ENCODE measurements around the gene RELL2. TPM values are rescaled to one million over a fixed set of nuclear protein-coding genes. Genes with fewer than 3 reads are reported as not detected.

RELL2 gene
- total RNA-seq, 1 experiment from 2014 or later = 3.3 TPM

- no peak for DNase-seq
- Histone ChIP-seq H3K36me3 (ENCODE audit: low read depth) (no peaks in the 10 kb centered on the region; the same call in 1 of the 2 replicates), H3K4me1 (replicated peaks; ENCODE audit: insufficient read depth) (peaks cover 6% of the 10 kb centered on the region), H3K27ac (no peak overlapping the region), H3K9me3 (ENCODE audit: insufficient read depth, low read depth) (no peaks in the 10 kb centered on the region), H4K20me1 (ENCODE audit: insufficient read depth) (no peaks in the 10 kb centered on the region), H3K79me2 (ENCODE audit: low read depth) (peaks cover 19% of the 10 kb centered on the region), H3K4me3 (no peak overlapping the region), H3F3A (ENCODE audit: insufficient read depth, low read depth) (peaks cover 9% of the 10 kb centered on the region), H2AFZ (no peak overlapping the region), H3K27me3 (ENCODE audit: insufficient read depth, low read depth) (no peaks in the 10 kb centered on the region), H3K9me2 (ENCODE audit: insufficient read depth) (no peaks in the 10 kb centered on the region), H3K4me2 (no peak overlapping the region)
- BruUV-seq (replicated peaks) = no TSS peak
- ChIA-PET POLR2A (ENCODE audit: unreplicated experiment) (no interaction called here), CTCF (no interaction called here)
- no peak for TF ChIP-seq EZH2 (IDR thresholded peaks at IDR 0.05; ENCODE audit: low read depth)
- TF ChIP-seq CTCF (conservative IDR thresholded peaks at IDR 0.05) = no peak
- intact Hi-C loops (cut with micrococcal nuclease; ENCODE audit: unreplicated experiment) = no loop called here
Measured at GRCh38 chr5:141675672-141676071, 38.9 kb downstream of the RELL2 start.

GRCh38 chr5:141677415-141677814 lies 40.6 kb downstream of the RELL2 start:
- Histone ChIP-seq H3K4me3 (no peak overlapping the region), H3K9me2 (ENCODE audit: insufficient read depth) (no peaks in the 10 kb centered on the region), H3K27ac (no peak overlapping the region), H2AFZ (no peak overlapping the region), H3K4me1 (replicated peaks; ENCODE audit: insufficient read depth) (peaks cover 18% of the 10 kb centered on the region), H3K27me3 (ENCODE audit: insufficient read depth, low read depth) (no peaks in the 10 kb centered on the region), H3K36me3 (ENCODE audit: low read depth) (no peaks in the 10 kb centered on the region; the same call in 1 of the 2 replicates), H3K4me2 (no peak overlapping the region), H4K20me1 (ENCODE audit: insufficient read depth) (no peaks in the 10 kb centered on the region), H3K79me2 (ENCODE audit: low read depth) (peaks cover 26% of the 10 kb centered on the region), H3K9me3 (ENCODE audit: insufficient read depth, low read depth) (no peaks in the 10 kb centered on the region), H3F3A (ENCODE audit: insufficient read depth, low read depth) (peaks cover 20% of the 10 kb centered on the region)
- BruUV-seq (replicated peaks) = no TSS peak
- no peak for DNase-seq
- TF ChIP-seq CTCF (conservative IDR thresholded peaks at IDR 0.05) (no peak; the same call in 1 of the 2 replicates), EZH2 (IDR thresholded peaks at IDR 0.05; ENCODE audit: low read depth) (no peak)
- ChIA-PET CTCF (no interaction called here), POLR2A (ENCODE audit: unreplicated experiment) (no interaction called here)
- intact Hi-C loops (cut with micrococcal nuclease; ENCODE audit: unreplicated experiment) = no loop called here

DNA sequence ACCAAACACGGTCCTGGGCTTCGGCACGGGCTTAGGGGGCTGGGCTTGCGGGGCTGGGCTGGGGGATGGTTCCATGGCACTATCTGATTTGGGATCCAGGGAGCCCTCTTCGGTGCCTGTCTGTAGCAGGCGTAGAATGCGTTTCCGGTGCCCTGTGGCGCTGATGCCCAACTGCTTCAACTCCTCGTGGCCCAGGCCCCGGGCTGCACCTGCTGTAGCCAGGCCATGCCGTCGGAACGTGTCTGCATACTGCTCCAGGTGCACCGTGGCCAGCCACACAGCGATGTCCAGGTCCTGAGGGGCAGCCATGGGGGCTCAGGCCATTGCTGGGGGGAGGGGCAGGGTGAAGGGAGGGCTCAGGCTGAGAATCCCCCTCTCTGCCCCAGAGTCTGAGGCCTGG lies 43.4 kb downstream of the RELL2 start:
- no peak overlapping the region for H2AFZ ChIP-seq
- peak overlapping the region; percentile 99 for H3K4me2 ChIP-seq

More for the DNA sequence above, 43.4 kb downstream of the RELL2 start:
- ChIA-PET CTCF (no interaction called here), POLR2A (ENCODE audit: unreplicated experiment) (no interaction called here)
- Histone ChIP-seq H3K79me2 (ENCODE audit: low read depth) (peaks cover 26% of the 10 kb centered on the region), H3F3A (ENCODE audit: insufficient read depth, low read depth) (peaks cover 34% of the 10 kb centered on the region), H3K4me3 (peak overlapping the region; percentile 68; the same call in 1 of the 2 replicates), H3K9me2 (ENCODE audit: insufficient read depth) (no peaks in the 10 kb centered on the region), H3K27me3 (ENCODE audit: insufficient read depth, low read depth) (no peaks in the 10 kb centered on the region), H3K27ac (peak overlapping the region; percentile 89; the same call in 1 of the 2 replicates), H3K4me1 (replicated peaks; ENCODE audit: insufficient read depth) (peaks cover 22% of the 10 kb centered on the region), H4K20me1 (ENCODE audit: insufficient read depth) (no peaks in the 10 kb centered on the region), H3K9me3 (ENCODE audit: insufficient read depth, low read depth) (no peaks in the 10 kb centered on the region), H3K36me3 (ENCODE audit: low read depth) (no peaks in the 10 kb centered on the region; the same call in 1 of the 2 replicates)
- BruUV-seq (replicated peaks) = no TSS peak
- no peak for TF ChIP-seq CTCF (conservative IDR thresholded peaks at IDR 0.05)
- TF ChIP-seq EZH2 (IDR thresholded peaks at IDR 0.05; ENCODE audit: low read depth) = no peak
- intact Hi-C loops (cut with micrococcal nuclease; ENCODE audit: unreplicated experiment) = loop anchor here (10.0 kb wide), 1 partner anchor 875 kb away; no protein-coding TSS in a partner anchor
- no peak for DNase-seq

Measured in PC-9 (cell line).